ENCODE data around the gene ARHGEF17.

Gene ARHGEF17

DNA sequence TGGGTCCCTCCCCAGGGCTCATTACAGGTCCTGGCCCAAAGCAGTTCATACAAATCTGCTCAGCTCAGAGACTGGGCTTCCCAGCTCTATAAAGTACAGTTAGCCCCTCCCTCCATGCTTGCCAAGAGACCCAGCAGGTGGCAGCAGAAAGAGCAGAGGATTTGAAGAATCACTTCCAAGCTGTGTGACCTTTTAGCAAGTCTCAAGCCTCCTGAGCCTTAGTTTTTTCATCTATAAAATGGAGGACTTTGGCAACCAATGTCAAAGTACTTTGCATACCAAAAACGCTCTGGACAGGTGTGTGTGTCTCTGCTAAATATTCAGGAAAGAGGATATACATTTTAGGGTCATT is 94.7 kb downstream of the ARHGEF17 start:
- Histone ChIP-seq H3K4me2 (ENCODE audit: low read length) (no peak overlapping the region), H3K9ac (no peak overlapping the region), H2AFZ (no peak overlapping the region), H3K27ac (no peak overlapping the region), H3K27me3 (ENCODE audit: control insufficient read depth, insufficient read depth, low read length) (no peaks in the 10 kb centered on the region), H3K4me1 (no peaks in the 10 kb centered on the region), H3K4me3 (ENCODE audit: low read depth, low read length) (no peak overlapping the region), H3K9me3 (ENCODE audit: control insufficient read depth, low read length) (no peaks in the 10 kb centered on the region), H3K79me2 (no peaks in the 10 kb centered on the region), H3K36me3 (ENCODE audit: control insufficient read depth, insufficient read depth, low read length) (no peaks in the 10 kb centered on the region)
- TF ChIP-seq, protein P1, sequence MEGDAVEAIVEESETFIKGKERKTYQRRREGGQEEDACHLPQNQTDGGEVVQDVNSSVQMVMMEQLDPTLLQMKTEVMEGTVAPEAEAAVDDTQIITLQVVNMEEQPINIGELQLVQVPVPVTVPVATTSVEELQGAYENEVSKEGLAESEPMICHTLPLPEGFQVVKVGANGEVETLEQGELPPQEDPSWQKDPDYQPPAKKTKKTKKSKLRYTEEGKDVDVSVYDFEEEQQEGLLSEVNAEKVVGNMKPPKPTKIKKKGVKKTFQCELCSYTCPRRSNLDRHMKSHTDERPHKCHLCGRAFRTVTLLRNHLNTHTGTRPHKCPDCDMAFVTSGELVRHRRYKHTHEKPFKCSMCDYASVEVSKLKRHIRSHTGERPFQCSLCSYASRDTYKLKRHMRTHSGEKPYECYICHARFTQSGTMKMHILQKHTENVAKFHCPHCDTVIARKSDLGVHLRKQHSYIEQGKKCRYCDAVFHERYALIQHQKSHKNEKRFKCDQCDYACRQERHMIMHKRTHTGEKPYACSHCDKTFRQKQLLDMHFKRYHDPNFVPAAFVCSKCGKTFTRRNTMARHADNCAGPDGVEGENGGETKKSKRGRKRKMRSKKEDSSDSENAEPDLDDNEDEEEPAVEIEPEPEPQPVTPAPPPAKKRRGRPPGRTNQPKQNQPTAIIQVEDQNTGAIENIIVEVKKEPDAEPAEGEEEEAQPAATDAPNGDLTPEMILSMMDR (IDR thresholded peaks at IDR 0.05) = no peak

DNA sequence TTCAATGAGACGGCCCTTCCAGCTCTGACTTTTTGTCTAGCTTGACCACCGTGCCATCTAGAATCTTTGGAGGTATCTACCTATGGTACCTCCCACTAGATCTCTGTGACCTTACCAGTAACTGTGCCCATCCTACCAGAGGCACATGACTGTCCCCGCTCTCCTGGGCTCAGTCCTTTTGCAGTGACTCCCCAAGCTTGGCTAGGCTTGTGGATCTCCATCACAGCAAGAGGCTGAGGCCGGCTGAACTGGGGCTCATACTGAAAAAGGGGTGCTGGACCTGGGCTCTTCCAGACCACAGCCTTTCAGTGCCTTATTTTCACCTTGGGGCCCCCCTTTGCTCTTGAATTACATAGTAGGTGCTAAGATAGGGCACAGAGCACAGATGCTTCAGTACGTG is 95.5 kb downstream of the ARHGEF17 start:
- Histone ChIP-seq H3K27ac (no peak overlapping the region), H3K9ac (no peak overlapping the region), H2AFZ (no peak overlapping the region), H3K27me3 (ENCODE audit: control insufficient read depth, insufficient read depth, low read length) (no peaks in the 10 kb centered on the region), H3K4me1 (no peaks in the 10 kb centered on the region), H3K4me3 (ENCODE audit: low read depth, low read length) (no peak overlapping the region), H3K4me2 (ENCODE audit: low read length) (no peak overlapping the region), H3K79me2 (no peaks in the 10 kb centered on the region), H3K9me3 (ENCODE audit: control insufficient read depth, low read length) (no peaks in the 10 kb centered on the region), H3K36me3 (ENCODE audit: control insufficient read depth, insufficient read depth, low read length) (no peaks in the 10 kb centered on the region)
- TF ChIP-seq, protein P1 (IDR thresholded peaks at IDR 0.05) = no peak

DNA sequence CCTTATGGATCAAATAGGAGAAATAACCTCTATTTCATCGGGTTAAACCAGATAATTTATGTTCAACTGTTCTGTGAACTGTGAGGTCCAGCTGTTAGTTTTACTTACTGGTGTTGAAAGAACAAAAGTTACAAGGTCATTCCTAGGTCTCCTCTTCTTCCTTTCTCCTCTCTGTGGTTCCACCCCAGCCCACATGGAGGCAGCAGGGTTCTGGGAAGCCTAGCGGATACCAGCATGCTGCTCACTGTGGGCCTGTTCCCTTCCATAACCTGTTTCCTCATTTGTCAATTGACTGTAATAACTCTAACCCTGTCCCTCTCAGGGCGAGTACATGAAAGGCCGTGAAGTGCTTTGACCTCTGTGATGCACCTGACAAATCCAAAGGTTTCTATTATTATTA is 96.0 kb downstream of the ARHGEF17 start:
- Histone ChIP-seq H3K4me1 (no peaks in the 10 kb centered on the region), H3K9me3 (ENCODE audit: control insufficient read depth, low read length) (no peaks in the 10 kb centered on the region), H2AFZ (no peak overlapping the region), H3K9ac (no peak overlapping the region), H3K27ac (no peak overlapping the region), H3K4me2 (ENCODE audit: low read length) (no peak overlapping the region), H3K4me3 (ENCODE audit: low read depth, low read length) (peak overlapping the region; percentile 22), H3K27me3 (ENCODE audit: control insufficient read depth, insufficient read depth, low read length) (no peaks in the 10 kb centered on the region), H3K36me3 (ENCODE audit: control insufficient read depth, insufficient read depth, low read length) (no peaks in the 10 kb centered on the region), H3K79me2 (no peaks in the 10 kb centered on the region)
- TF ChIP-seq, protein P1 (IDR thresholded peaks at IDR 0.05) = peak; percentile 65

DNA sequence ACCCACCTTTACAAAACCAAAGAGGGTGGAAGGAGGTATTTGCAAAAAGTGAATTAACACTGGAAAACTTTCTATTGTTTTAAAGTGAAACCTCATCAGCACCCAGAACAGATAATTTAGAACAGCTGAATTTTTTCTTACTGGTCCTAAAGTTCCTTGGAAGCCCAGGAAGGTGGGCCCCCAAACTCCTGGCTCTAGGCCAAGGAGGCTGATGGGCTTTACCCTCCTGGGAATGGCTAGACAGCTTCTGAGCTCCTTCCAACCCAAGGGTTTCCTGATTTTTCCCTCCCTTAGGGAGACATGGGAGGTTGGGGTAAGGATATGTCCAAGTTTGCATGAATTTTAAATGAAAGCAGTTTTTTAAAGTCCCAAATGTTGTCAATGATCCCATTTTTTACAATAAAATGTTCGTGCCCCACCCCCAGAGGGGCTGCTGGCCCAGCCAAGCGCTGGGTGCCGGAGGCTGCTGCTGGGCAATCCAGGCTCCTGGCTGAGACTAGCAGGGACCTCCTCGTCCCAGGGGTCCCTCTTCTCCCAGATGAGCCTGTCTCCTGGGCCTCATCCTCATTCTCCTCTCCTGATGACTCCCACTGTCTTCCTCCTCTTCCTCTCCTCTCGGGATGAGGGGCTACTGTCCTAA is 96.5 kb downstream of the ARHGEF17 start:
- no peaks in the 10 kb centered on the region for H3K36me3 ChIP-seq (ENCODE audit: control insufficient read depth, insufficient read depth, low read length)
- no peak overlapping the region for H3K27ac ChIP-seq
- no peak overlapping the region for H3K9ac ChIP-seq

DNA sequence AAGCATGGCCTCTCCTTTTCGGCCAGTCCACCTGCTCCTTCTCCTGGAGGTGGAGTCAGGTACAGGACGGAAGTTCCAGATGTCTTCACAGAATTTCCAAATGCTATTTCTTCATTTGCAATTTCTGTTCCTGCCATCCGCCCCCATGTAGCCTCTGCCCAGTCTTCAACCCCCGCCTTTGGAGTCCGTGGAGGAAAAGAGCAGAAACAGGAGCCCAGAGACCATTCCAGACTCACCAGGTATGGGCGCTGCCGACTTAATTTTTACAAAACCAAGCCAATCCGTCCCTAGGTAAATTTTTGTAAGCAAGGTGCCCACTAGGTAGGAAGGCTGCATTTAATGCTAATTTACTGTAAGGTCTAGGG is 97.1 kb downstream of the ARHGEF17 start:
- Histone ChIP-seq H3K4me3 (ENCODE audit: low read depth, low read length) (no peak overlapping the region), H3K36me3 (ENCODE audit: control insufficient read depth, insufficient read depth, low read length) (no peaks in the 10 kb centered on the region), H3K4me1 (no peaks in the 10 kb centered on the region), H3K9me3 (ENCODE audit: control insufficient read depth, low read length) (no peaks in the 10 kb centered on the region), H3K27ac (no peak overlapping the region), H2AFZ (no peak overlapping the region), H3K9ac (no peak overlapping the region), H3K27me3 (ENCODE audit: control insufficient read depth, insufficient read depth, low read length) (no peaks in the 10 kb centered on the region), H3K4me2 (ENCODE audit: low read length) (no peak overlapping the region), H3K79me2 (no peaks in the 10 kb centered on the region)
- TF ChIP-seq, protein P1 (IDR thresholded peaks at IDR 0.05) = no peak

More for the DNA sequence above, 96.5 kb downstream of the ARHGEF17 start:
- no peaks in the 10 kb centered on the region for H3K79me2 ChIP-seq
- H3K4me3 ChIP-seq (ENCODE audit: low read depth, low read length) = no peak overlapping the region
- no peak overlapping the region for H2AFZ ChIP-seq
- no peaks in the 10 kb centered on the region for H3K4me1 ChIP-seq
- no peaks in the 10 kb centered on the region for H3K27me3 ChIP-seq (ENCODE audit: control insufficient read depth, insufficient read depth, low read length)
- no peaks in the 10 kb centered on the region for H3K9me3 ChIP-seq (ENCODE audit: control insufficient read depth, low read length)
- TF ChIP-seq, protein P1 (IDR thresholded peaks at IDR 0.05) = no peak
- H3K4me2 ChIP-seq (ENCODE audit: low read length) = no peak overlapping the region

Data from parathyroid adenoma (tissue), 2 donors.